ENCODE measurements around the gene ZSWIM7.

The ZSWIM7 gene

GRCh38 chr17:15958484-15958854, 41.0 kb downstream of the ZSWIM7 start:
- TF ChIP-seq CEBPB (IDR thresholded peaks at IDR 0.05): no peak
- no peak for TF ChIP-seq YY1 (IDR thresholded peaks at IDR 0.05; ENCODE audit: low read depth)
- no peak for TF ChIP-seq REST (IDR thresholded peaks at IDR 0.05; ENCODE audit: low read depth)
- TF ChIP-seq EGR1 (IDR thresholded peaks at IDR 0.05): no peak
- TF ChIP-seq ZBTB7A (IDR thresholded peaks at IDR 0.05; ENCODE audit: low read depth): no peak
- TF ChIP-seq NFIC (IDR thresholded peaks at IDR 0.05): no peak
- no peak for TF ChIP-seq RAD21 (IDR thresholded peaks at IDR 0.05; ENCODE audit: low read depth)
- no peak for TF ChIP-seq TCF12 (IDR thresholded peaks at IDR 0.05; ENCODE audit: low read depth)
- no peak for TF ChIP-seq EP300 (IDR thresholded peaks at IDR 0.05; ENCODE audit: borderline replicate concordance)
- TF ChIP-seq TAF1 (IDR thresholded peaks at IDR 0.05; ENCODE audit: low read depth): no peak
- no peak for TF ChIP-seq USF1 (IDR thresholded peaks at IDR 0.05)
- TF ChIP-seq MAX (IDR thresholded peaks at IDR 0.05): no peak
- TF ChIP-seq TEAD4 (IDR thresholded peaks at IDR 0.05): no peak
- TF ChIP-seq CREB1 (IDR thresholded peaks at IDR 0.05; ENCODE audit: low read depth): no peak
- TF ChIP-seq FOXM1 (IDR thresholded peaks at IDR 0.05; ENCODE audit: borderline replicate concordance, low read depth): no peak

- TF ChIP-seq MAX (IDR thresholded peaks at IDR 0.05): no peak
- no peak for TF ChIP-seq YY1 (IDR thresholded peaks at IDR 0.05; ENCODE audit: low read depth)
- TF ChIP-seq TCF12 (IDR thresholded peaks at IDR 0.05; ENCODE audit: low read depth): no peak
- no peak for TF ChIP-seq TEAD4 (IDR thresholded peaks at IDR 0.05)
- no peak for TF ChIP-seq TAF1 (IDR thresholded peaks at IDR 0.05; ENCODE audit: low read depth)
- no peak for TF ChIP-seq EP300 (IDR thresholded peaks at IDR 0.05; ENCODE audit: borderline replicate concordance)
- TF ChIP-seq CREB1 (IDR thresholded peaks at IDR 0.05; ENCODE audit: low read depth): no peak
- no peak for TF ChIP-seq ZBTB7A (IDR thresholded peaks at IDR 0.05; ENCODE audit: low read depth)
- no peak for TF ChIP-seq CEBPB (IDR thresholded peaks at IDR 0.05)
- no peak for TF ChIP-seq EGR1 (IDR thresholded peaks at IDR 0.05)
These were observed 41.7 kb downstream of the ZSWIM7 start for GRCh38 chr17:15957608-15958307.

- TF ChIP-seq RAD21 (IDR thresholded peaks at IDR 0.05; ENCODE audit: low read depth) (no peak), ZBTB7A (IDR thresholded peaks at IDR 0.05; ENCODE audit: low read depth) (no peak), CREB1 (IDR thresholded peaks at IDR 0.05; ENCODE audit: low read depth) (no peak), TCF12 (IDR thresholded peaks at IDR 0.05; ENCODE audit: low read depth) (no peak), NFIC (IDR thresholded peaks at IDR 0.05) (no peak), USF1 (IDR thresholded peaks at IDR 0.05) (no peak), MAX (IDR thresholded peaks at IDR 0.05) (no peak), EP300 (IDR thresholded peaks at IDR 0.05; ENCODE audit: borderline replicate concordance) (no peak), TEAD4 (IDR thresholded peaks at IDR 0.05) (no peak), YY1 (IDR thresholded peaks at IDR 0.05; ENCODE audit: low read depth) (no peak), CEBPB (IDR thresholded peaks at IDR 0.05) (no peak), EGR1 (IDR thresholded peaks at IDR 0.05) (no peak), REST (IDR thresholded peaks at IDR 0.05; ENCODE audit: low read depth) (no peak), TAF1 (IDR thresholded peaks at IDR 0.05; ENCODE audit: low read depth) (no peak), FOXM1 (IDR thresholded peaks at IDR 0.05; ENCODE audit: borderline replicate concordance, low read depth) (no peak)
These were observed 42.3 kb downstream of the ZSWIM7 start for GRCh38 chr17:15957206-15957605.

- TF ChIP-seq REST (IDR thresholded peaks at IDR 0.05; ENCODE audit: low read depth): no peak
- TF ChIP-seq USF1 (IDR thresholded peaks at IDR 0.05): no peak
- no peak for TF ChIP-seq ZBTB7A (IDR thresholded peaks at IDR 0.05; ENCODE audit: low read depth)
- no peak for TF ChIP-seq CREB1 (IDR thresholded peaks at IDR 0.05; ENCODE audit: low read depth)
- no peak for TF ChIP-seq EGR1 (IDR thresholded peaks at IDR 0.05)
- TF ChIP-seq YY1 (IDR thresholded peaks at IDR 0.05; ENCODE audit: low read depth): no peak
- no peak for TF ChIP-seq MAX (IDR thresholded peaks at IDR 0.05)
- no peak for TF ChIP-seq RAD21 (IDR thresholded peaks at IDR 0.05; ENCODE audit: low read depth)
- TF ChIP-seq NFIC (IDR thresholded peaks at IDR 0.05): no peak
- no peak for TF ChIP-seq CEBPB (IDR thresholded peaks at IDR 0.05)
- no peak for TF ChIP-seq TAF1 (IDR thresholded peaks at IDR 0.05; ENCODE audit: low read depth)
- TF ChIP-seq FOXM1 (IDR thresholded peaks at IDR 0.05; ENCODE audit: borderline replicate concordance, low read depth): no peak
- no peak for TF ChIP-seq TCF12 (IDR thresholded peaks at IDR 0.05; ENCODE audit: low read depth)
- TF ChIP-seq EP300 (IDR thresholded peaks at IDR 0.05; ENCODE audit: borderline replicate concordance): no peak
- TF ChIP-seq TEAD4 (IDR thresholded peaks at IDR 0.05): no peak
These were observed 43.5 kb downstream of the ZSWIM7 start for GRCh38 chr17:15955793-15956541.

All from Ishikawa (cell line).